OCI-LY7 (cell line): ENCODE results near the gene GSG1L. TPM values are rescaled to one million over a fixed set of nuclear protein-coding genes. Genes with fewer than 3 reads are reported as not detected.

Experiments
- BruUV-seq: library from RNA; stranded (reverse); fragments of 400-500 nt; replicated peaks from 2 replicates; lab custom pipeline; 2021; lab: Mats Ljungman, UMichigan
- CTCF ChIA-PET: fragments of 300-600 bp; sonication (Branson Sonifier 250); formaldehyde crosslinking; loops from one replicate; lab custom pipeline; 2022; ENCODE audit warnings: antibody characterized with exemption; ENCODE audit not compliant: unreplicated experiment; lab: Charles Lee
- POLR2A ChIA-PET: fragments of 300-600 bp; sonication (Branson Sonifier 250); formaldehyde crosslinking; loops from one replicate; lab custom pipeline; 2022; ENCODE audit warnings: antibody characterized with exemption; lab: Charles Lee
- DNase-seq: peaks from one replicate; pipeline ENCODE4 v3.0.0-alpha.2; 2015; ENCODE audit warnings: low spot score
- H2AFZ ChIP-seq: fragments of 200-600 bp; sonication (generic), shearing (Covaris generic); 2 replicates; pipeline ENCODE4 v1.6.1; 2014; ENCODE audit warnings: mild to moderate bottlenecking, antibody characterized with exemption, low read length, moderate library complexity
- H3K27ac ChIP-seq: fragments of 200-600 bp; sonication (generic); 2 replicates; pipeline ENCODE4 v1.5.1; 2014; ENCODE audit warnings: mixed run types, low read depth, mild to moderate bottlenecking, moderate library complexity, low read length, inconsistent platforms; ENCODE audit not compliant: poor library complexity, severe bottlenecking
- H3K36me3 ChIP-seq: fragments of 200-600 bp; sonication (generic); 2 replicates; pipeline ENCODE4 v1.6.1; 2014; ENCODE audit warnings: mild to moderate bottlenecking, antibody characterized with exemption, low read length, moderate library complexity, mixed read lengths; ENCODE audit not compliant: insufficient read depth
- H3K4me1 ChIP-seq: fragments of 200-600 bp; sonication (generic); 2 replicates; pipeline ENCODE4 v1.5.1; 2014; ENCODE audit warnings: mild to moderate bottlenecking, low read length; ENCODE audit not compliant: insufficient read depth, poor library complexity, severe bottlenecking
- H3K4me2 ChIP-seq: fragments of 200-600 bp; sonication (generic); 2 replicates; pipeline ENCODE4 v1.6.1; 2014; ENCODE audit warnings: mild to moderate bottlenecking, low read length
- H3K4me3 ChIP-seq: fragments of 200-600 bp; sonication (generic); 2 replicates; pipeline ENCODE4 v1.5.1; 2014; ENCODE audit warnings: mild to moderate bottlenecking, low read depth, low read length; ENCODE audit not compliant: poor library complexity, severe bottlenecking
- H3K79me2 ChIP-seq: fragments of 200-600 bp; sonication (generic); 2 replicates; pipeline ENCODE4 v1.6.1; 2016; ENCODE audit warnings: low read depth, mild to moderate bottlenecking, low read length, moderate library complexity, mixed read lengths; ENCODE audit not compliant: insufficient read depth
- H3K9me2 ChIP-seq: fragments of 200-600 bp; sonication (generic); 2 replicates; pipeline ENCODE4 v1.6.1; 2016; ENCODE audit warnings: mild to moderate bottlenecking, low read length, mixed read lengths; ENCODE audit not compliant: insufficient read depth
- H3K9me3 ChIP-seq: fragments of 200-600 bp; sonication (generic); 2 replicates; pipeline ENCODE4 v1.6.1; 2014; ENCODE audit warnings: mild to moderate bottlenecking, mixed run types, low read length, mixed read lengths
- H4K20me1 ChIP-seq: fragments of 200-600 bp; sonication (generic); 2 replicates; pipeline ENCODE4 v1.6.1; 2014; ENCODE audit warnings: mild to moderate bottlenecking, antibody characterized with exemption, low read length, moderate library complexity, mixed read lengths; ENCODE audit not compliant: insufficient read depth
- CTCF ChIP-seq: fragments of 200-600 bp; sonication (generic); conservative IDR thresholded peaks from 2 replicates; pipeline ENCODE4 v1.5.1; 2014; ENCODE audit warnings: mild to moderate bottlenecking, antibody characterized with exemption, low read length, moderate library complexity, mixed read lengths
- EZH2phosphoT487 ChIP-seq: fragments of 200-600 bp; sonication (generic); IDR thresholded peaks from 2 replicates; pipeline ENCODE4 v1.6.1; 2018; ENCODE audit warnings: low read depth, borderline replicate concordance, mild to moderate bottlenecking, mixed run types, antibody characterized with exemption, low read length, moderate library complexity, mixed read lengths
- intact Hi-C: fragments of 100-400 bp; cut with micrococcal nuclease; formaldehyde crosslinking; loops from one replicate; pipeline ENCODE4 v1.10.0; 2022; ENCODE audit not compliant: unreplicated experiment
- total RNA-seq, 2 experiments: library from RNA; depleted of rRNA in 1 of 2; stranded (reverse); fragments of >200 nt in 1 of 2; shearing (Covaris generic) in 1 of 2; gene quantifications; 2 replicates each; pipeline ENCODE4 v1.2.3, GENCODE V29; 2014 to 2022

The GSG1L gene
- total RNA-seq, 2 experiments from 2014 or later, result not detected

- H3K9me3 ChIP-seq, result no peaks in the 10 kb centered on the region
- no peaks in the 10 kb centered on the region for H3K36me3 ChIP-seq
- intact Hi-C loops, result no loop called here
- no TSS peak for BruUV-seq
- no peaks in the 10 kb centered on the region for H3K79me2 ChIP-seq
- ChIA-PET CTCF (no interaction called here), POLR2A (no interaction called here)
- H3K9me2 ChIP-seq, result no peaks in the 10 kb centered on the region
- TF ChIP-seq CTCF (no peak), EZH2phosphoT487 (no peak)
- no peak overlapping the region for H3K4me3 ChIP-seq
- no peak overlapping the region for H3K4me2 ChIP-seq
- no peak for DNase-seq
- H3K27ac ChIP-seq, result no peak overlapping the region
- H2AFZ ChIP-seq, result no peak overlapping the region
- no peaks in the 10 kb centered on the region for H4K20me1 ChIP-seq
- no peaks in the 10 kb centered on the region for H3K4me1 ChIP-seq
Observed at GRCh38 chr16:27742333-27742732, 321.2 kb downstream of the GSG1L start.

GRCh38 chr16:27740496-27741201 lies 322.9 kb downstream of the GSG1L start:
- no peak for DNase-seq
- CTCF ChIA-PET, result no interaction called here
- Histone ChIP-seq H3K4me1 (no peaks in the 10 kb centered on the region), H3K79me2 (no peaks in the 10 kb centered on the region), H3K27ac (no peak overlapping the region), H3K9me2 (no peaks in the 10 kb centered on the region), H2AFZ (no peak overlapping the region), H4K20me1 (no peaks in the 10 kb centered on the region), H3K4me3 (no peak overlapping the region), H3K4me2 (no peak overlapping the region), H3K9me3 (no peaks in the 10 kb centered on the region), H3K36me3 (no peaks in the 10 kb centered on the region)
- TF ChIP-seq CTCF (no peak), EZH2phosphoT487 (no peak)
- intact Hi-C loops, result no loop called here
- POLR2A ChIA-PET, result no interaction called here
- BruUV-seq, result no TSS peak

- no peaks in the 10 kb centered on the region for H3K79me2 ChIP-seq
- no peaks in the 10 kb centered on the region for H3K9me2 ChIP-seq
- no TSS peak for BruUV-seq
- TF ChIP-seq EZH2phosphoT487 (no peak), CTCF (no peak)
- no peaks in the 10 kb centered on the region for H3K36me3 ChIP-seq
- H3K27ac ChIP-seq, result no peak overlapping the region
- H4K20me1 ChIP-seq, result no peaks in the 10 kb centered on the region
- H3K9me3 ChIP-seq, result no peaks in the 10 kb centered on the region
- H3K4me3 ChIP-seq, result no peak overlapping the region
- H3K4me2 ChIP-seq, result no peak overlapping the region
- intact Hi-C loops, result no loop called here
- ChIA-PET POLR2A (no interaction called here), CTCF (no interaction called here)
- H3K4me1 ChIP-seq, result no peaks in the 10 kb centered on the region
- no peak overlapping the region for H2AFZ ChIP-seq
- no peak for DNase-seq
Observed at GRCh38 chr16:27739606-27740357, 323.7 kb downstream of the GSG1L start.
